ENCODE results near the gene HSD17B14.
A peak's percentile ranks its signal among the peaks of the same experiment; 100 is the strongest.

- TF ChIP-seq CTCF (IDR thresholded peaks at IDR 0.05) (0 out of 3 replicates have a peak, but pooled peaks have one; percentile 11), HOXB5 (CRISPR knock-in tag; IDR thresholded peaks at IDR 0.05) (no peak), REST (IDR thresholded peaks at IDR 0.05) (no peak), USF2 (IDR thresholded peaks at IDR 0.05) (no peak), SMC3 (IDR thresholded peaks at IDR 0.05) (no peak), MAX (IDR thresholded peaks at IDR 0.05) (no peak), ZC3H11A (IDR thresholded peaks at IDR 0.05) (no peak), JUN (IDR thresholded peaks at IDR 0.05) (no peak), EP300 (IDR thresholded peaks at IDR 0.05) (no peak), POLR2A (IDR thresholded peaks at IDR 0.05; ENCODE audit: low read length) (no peak), RCOR1 (IDR thresholded peaks at IDR 0.05; ENCODE audit: low read depth, low read length) (no peak), ATOH8 (CRISPR knock-in tag; IDR thresholded peaks at IDR 0.05; ENCODE audit: low read depth) (no peak), CHD2 (IDR thresholded peaks at IDR 0.05; ENCODE audit: low read length, partially characterized antibody) (no peak), CEBPB (IDR thresholded peaks at IDR 0.05) (no peak)
These were observed 23.0 kb downstream of the HSD17B14 start for GRCh38 chr19:48813123-48813913.
